NB4 (cell line): ENCODE results near the gene IRF9.

ENCODE experiments used
- DNase-seq: peaks from one replicate; pipeline ENCODE4 v3.0.0; 2010; ENCODE audit warnings: low read depth
- H3K4me3 ChIP-seq: one replicate; pipeline ENCODE4 v1.5.1; 2011; ENCODE audit warnings: mild to moderate bottlenecking, low read depth, low read length, moderate library complexity
- MYC ChIP-seq: IDR thresholded peaks from 2 replicates; pipeline ENCODE4 v1.6.1; 2011; ENCODE audit warnings: low read depth, low read length
- POLR2A ChIP-seq: IDR thresholded peaks from 2 replicates; pipeline ENCODE4 v1.6.1; 2011; ENCODE audit warnings: mild to moderate bottlenecking; ENCODE audit not compliant: insufficient read length; ENCODE audit errors: extremely low read depth
- TF ChIP-seq, protein P1 (sequence below): IDR thresholded peaks from one replicate; pipeline ENCODE4 v1.5.1; 2012; ENCODE audit warnings: low read depth, low read length
- TF ChIP-seq, protein P2 (sequence below): IDR thresholded peaks from 2 replicates; pipeline ENCODE4 v1.6.1; 2011; ENCODE audit warnings: low read depth, low read length

IRF9 gene

DNA sequence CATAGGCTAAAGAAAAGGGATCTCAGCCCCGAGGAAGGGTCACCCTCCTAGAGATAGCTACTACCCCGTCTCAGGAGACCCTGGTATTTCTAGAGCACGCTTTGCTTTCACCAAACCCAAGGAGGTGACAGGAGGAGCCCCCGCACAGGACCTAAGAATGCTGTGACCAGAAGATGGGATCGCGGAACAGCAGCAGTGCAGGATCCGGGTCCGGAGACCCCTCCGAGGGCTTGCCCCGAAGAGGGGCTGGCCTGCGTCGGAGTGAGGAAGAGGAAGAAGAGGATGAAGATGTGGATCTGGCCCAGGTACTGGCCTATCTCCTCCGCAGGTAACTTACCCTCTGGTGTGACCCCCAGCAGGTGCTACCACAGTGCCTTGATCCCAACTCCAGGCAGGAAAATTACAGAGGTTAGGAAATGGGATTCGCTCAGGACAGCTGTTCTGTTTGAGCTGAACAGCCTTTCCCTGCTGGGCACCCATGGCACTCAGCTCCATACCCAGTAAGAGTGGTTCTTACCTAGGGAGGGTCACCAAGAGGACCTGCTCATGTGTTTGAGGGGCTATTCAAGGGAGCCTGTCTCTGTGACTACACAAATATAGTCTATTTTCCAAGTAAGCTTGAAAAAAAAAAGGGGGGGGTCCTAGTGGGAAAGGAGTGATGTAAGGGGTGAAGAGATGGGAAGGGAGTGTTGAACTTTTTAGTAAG is 45.5 kb upstream of the IRF9 start:
- H3K4me3 ChIP-seq = peak overlapping the region; percentile 96
- DNase-seq = no peak
- TF ChIP-seq MYC = no peak
- TF ChIP-seq, protein P1, sequence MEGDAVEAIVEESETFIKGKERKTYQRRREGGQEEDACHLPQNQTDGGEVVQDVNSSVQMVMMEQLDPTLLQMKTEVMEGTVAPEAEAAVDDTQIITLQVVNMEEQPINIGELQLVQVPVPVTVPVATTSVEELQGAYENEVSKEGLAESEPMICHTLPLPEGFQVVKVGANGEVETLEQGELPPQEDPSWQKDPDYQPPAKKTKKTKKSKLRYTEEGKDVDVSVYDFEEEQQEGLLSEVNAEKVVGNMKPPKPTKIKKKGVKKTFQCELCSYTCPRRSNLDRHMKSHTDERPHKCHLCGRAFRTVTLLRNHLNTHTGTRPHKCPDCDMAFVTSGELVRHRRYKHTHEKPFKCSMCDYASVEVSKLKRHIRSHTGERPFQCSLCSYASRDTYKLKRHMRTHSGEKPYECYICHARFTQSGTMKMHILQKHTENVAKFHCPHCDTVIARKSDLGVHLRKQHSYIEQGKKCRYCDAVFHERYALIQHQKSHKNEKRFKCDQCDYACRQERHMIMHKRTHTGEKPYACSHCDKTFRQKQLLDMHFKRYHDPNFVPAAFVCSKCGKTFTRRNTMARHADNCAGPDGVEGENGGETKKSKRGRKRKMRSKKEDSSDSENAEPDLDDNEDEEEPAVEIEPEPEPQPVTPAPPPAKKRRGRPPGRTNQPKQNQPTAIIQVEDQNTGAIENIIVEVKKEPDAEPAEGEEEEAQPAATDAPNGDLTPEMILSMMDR = no peak
- no peak for TF ChIP-seq POLR2A
- TF ChIP-seq, protein P2, sequence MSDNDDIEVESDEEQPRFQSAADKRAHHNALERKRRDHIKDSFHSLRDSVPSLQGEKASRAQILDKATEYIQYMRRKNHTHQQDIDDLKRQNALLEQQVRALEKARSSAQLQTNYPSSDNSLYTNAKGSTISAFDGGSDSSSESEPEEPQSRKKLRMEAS = no peak

DNA sequence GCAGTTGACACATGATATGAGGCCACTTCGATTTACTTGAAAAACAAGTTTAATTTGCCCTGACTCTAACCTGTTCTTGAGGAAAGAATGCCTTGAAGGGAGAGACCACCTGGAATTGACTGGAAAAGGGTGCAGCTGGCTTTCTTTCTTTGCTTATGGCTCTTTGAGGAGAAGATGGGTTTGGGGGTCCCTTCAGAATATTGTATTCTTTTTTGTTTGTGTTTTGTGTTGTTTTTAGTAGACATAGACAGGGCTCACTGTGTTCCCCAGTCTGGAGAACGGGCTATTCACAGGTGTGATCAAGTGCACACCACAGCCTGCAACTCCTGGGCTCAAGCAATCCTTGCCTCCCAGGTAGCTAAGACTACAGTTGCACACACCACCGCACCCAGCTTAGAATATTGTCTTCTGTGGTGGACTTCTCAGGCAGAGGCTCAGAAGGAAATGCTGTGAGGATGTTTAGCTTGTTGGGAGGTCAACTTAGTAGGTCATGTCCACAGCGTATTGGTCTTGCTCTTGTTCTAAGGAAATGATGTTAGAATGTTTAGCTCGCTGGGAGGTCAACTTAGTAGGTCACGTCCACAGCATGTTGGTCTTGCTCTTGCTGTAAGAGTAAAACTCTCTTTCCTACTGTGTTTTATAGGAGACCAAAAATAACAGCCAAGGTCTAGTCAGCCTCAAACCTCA is 44.8 kb upstream of the IRF9 start:
- TF ChIP-seq, protein P1 = no peak
- TF ChIP-seq, protein P2 = no peak
- no peak for TF ChIP-seq MYC
- TF ChIP-seq POLR2A = no peak
- peak overlapping the region; percentile 96 for H3K4me3 ChIP-seq
- no peak for DNase-seq

DNA sequence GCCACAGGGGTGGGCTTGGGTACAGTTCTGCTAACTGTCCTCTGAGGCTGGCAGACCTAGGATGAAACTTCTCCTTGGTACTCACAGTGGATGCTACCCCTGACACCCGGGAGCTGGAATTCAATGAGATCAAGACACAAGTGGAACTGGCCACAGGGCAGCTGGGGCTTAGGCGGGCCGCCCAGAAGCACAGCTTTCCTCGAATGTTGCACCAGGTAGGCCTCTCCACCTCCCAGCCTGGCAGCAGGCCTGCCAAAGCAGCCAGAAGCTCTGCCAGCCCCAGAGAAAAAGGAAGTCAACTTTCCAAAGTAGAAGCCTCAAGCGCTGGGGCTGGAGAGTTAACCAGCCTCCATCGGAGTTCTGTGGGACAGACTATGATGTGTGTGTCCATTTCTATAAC is 43.9 kb upstream of the IRF9 start:
- no peak for TF ChIP-seq MYC
- TF ChIP-seq, protein P2 = no peak
- TF ChIP-seq, protein P1 = no peak
- no peak for TF ChIP-seq POLR2A
- no peak for DNase-seq
- no peak overlapping the region for H3K4me3 ChIP-seq

DNA sequence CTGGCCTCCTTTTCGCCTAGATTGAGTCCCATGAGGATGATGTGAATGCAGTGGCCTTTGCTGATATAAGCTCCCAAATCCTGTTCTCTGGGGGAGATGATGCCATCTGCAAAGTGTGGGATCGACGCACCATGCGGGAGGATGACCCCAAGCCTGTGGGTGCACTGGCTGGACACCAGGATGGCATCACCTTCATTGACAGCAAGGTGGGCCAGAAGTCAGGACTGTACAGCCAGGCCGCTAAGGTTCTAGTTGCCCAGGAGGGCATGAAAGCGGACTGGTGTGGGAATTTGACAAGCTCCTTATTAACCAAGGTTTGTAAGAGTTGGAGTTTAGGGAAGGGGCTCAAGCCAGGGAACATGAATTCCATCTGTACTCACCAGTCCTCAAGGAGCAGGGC is 41.4 kb upstream of the IRF9 start:
- TF ChIP-seq MYC = no peak
- TF ChIP-seq, protein P1 = no peak
- TF ChIP-seq, protein P2 = no peak
- TF ChIP-seq POLR2A = no peak
- no peak for DNase-seq
- H3K4me3 ChIP-seq = no peak overlapping the region

DNA sequence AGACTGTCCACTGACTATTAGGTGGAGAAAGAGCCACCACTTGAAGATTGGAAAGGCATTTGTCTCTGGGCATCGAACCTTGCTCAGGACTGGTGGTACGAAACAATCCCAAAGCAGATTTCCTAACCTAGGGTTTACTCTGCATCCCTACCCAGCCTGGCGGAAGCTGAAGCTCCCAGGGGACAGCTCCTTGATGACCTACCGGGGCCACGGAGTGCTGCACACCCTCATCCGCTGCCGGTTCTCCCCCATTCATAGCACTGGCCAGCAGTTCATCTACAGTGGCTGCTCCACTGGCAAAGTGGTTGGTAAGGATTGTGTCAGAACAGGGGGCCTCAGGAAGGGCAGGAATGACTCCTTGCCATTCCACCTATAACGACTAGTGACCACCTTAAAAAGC is 39.9 kb upstream of the IRF9 start:
- no peak overlapping the region for H3K4me3 ChIP-seq
- DNase-seq = no peak
- TF ChIP-seq, protein P2 = no peak
- TF ChIP-seq MYC (no peak), POLR2A (no peak)
- TF ChIP-seq, protein P1 = no peak
